HepG2 (cell line): ENCODE results near the gene TNFSF12. TPM values are rescaled to one million over a fixed set of nuclear protein-coding genes. Genes with fewer than 3 reads are reported as not detected.

Experiments
- FOXA3 ChIP-seq: IDR thresholded peaks from 2 replicates; pipeline ENCODE4 v1.6.1; 2016; ENCODE audit warnings: missing genetic modification reagents, missing compliant biosample characterization
- FOXP1 ChIP-seq, 2 experiments: fragments of 450-650 bp in 1 of 2; IDR thresholded peaks; 2 replicates each; pipeline ENCODE4 v1.6.1; 2017 to 2018; ENCODE audit warnings: antibody characterized with exemption in 1 of 2
- HHEX ChIP-seq: IDR thresholded peaks from 2 replicates; pipeline ENCODE4 v1.6.1; 2016; ENCODE audit warnings: control low read depth
- HMGA1 ChIP-seq: sonication (generic); formaldehyde crosslinking; conservative IDR thresholded peaks from 2 replicates; pipeline ENCODE4 v1.4.0; 2020; ENCODE audit warnings: missing genetic modification reagents
- HOXD1 ChIP-seq: sonication (generic); formaldehyde crosslinking; IDR thresholded peaks from 2 replicates; pipeline ENCODE4 v1.5.0; 2020; ENCODE audit warnings: missing genetic modification reagents
- IKZF4 ChIP-seq: sonication (generic); formaldehyde crosslinking; IDR thresholded peaks from 2 replicates; pipeline ENCODE4 v1.5.1; 2020; ENCODE audit warnings: borderline replicate concordance, mild to moderate bottlenecking, low read depth, missing genetic modification reagents; ENCODE audit errors: not compliant biosample characterization
- JUNB ChIP-seq: sonication (generic); formaldehyde crosslinking; IDR thresholded peaks from 2 replicates; pipeline ENCODE4 v1.8.0; 2022; ENCODE audit warnings: missing genetic modification reagents, mild to moderate bottlenecking, borderline replicate concordance
- MAFK ChIP-seq, 2 experiments: IDR thresholded peaks in 1 of 2; conservative IDR thresholded peaks in 1 of 2; 2 replicates each; pipeline ENCODE4 v1.6.1; 2011; ENCODE audit warnings: improper control_type of control experiment in 2 of 2, low read length in 2 of 2
- NR2C2 ChIP-seq: sonication (generic); formaldehyde crosslinking; IDR thresholded peaks from 2 replicates; pipeline ENCODE4 v1.4.0; 2020; ENCODE audit warnings: missing genetic modification reagents, mild to moderate bottlenecking, moderate library complexity, borderline replicate concordance
- SP4 ChIP-seq: sonication (generic); formaldehyde crosslinking; IDR thresholded peaks from 2 replicates; pipeline ENCODE4 v1.8.1; 2023; ENCODE audit warnings: mild to moderate bottlenecking, missing genetic modification reagents
- TAF15 ChIP-seq: fragments of 200-400 bp; formaldehyde crosslinking; IDR thresholded peaks from one replicate; pipeline ENCODE4 v1.6.1; 2018; ENCODE audit warnings: mild to moderate bottlenecking, low read depth, low read length; ENCODE audit not compliant: poor library complexity, severe bottlenecking
- TSC22D2 ChIP-seq: sonication (generic); formaldehyde crosslinking; IDR thresholded peaks from 2 replicates; pipeline ENCODE4 v1.5.1; 2020; ENCODE audit warnings: missing genetic modification reagents, mild to moderate bottlenecking, borderline replicate concordance
- ZFP82 ChIP-seq: sonication (generic); formaldehyde crosslinking; IDR thresholded peaks from 2 replicates; pipeline ENCODE4 v1.5.1; 2020; ENCODE audit warnings: mild to moderate bottlenecking, missing genetic modification reagents, borderline replicate concordance
- ZNF12 ChIP-seq: sonication (generic); formaldehyde crosslinking; IDR thresholded peaks from 2 replicates; pipeline ENCODE4 v1.5.0; 2020; ENCODE audit warnings: missing genetic modification reagents
- ZNF136 ChIP-seq: sonication (generic); formaldehyde crosslinking; IDR thresholded peaks from 2 replicates; pipeline ENCODE4 v1.8.1; 2022; ENCODE audit warnings: low read depth, mild to moderate bottlenecking, moderate library complexity, missing genetic modification reagents
- ZNF235 ChIP-seq: sonication (generic); formaldehyde crosslinking; IDR thresholded peaks from 2 replicates; pipeline ENCODE4 v1.8.1; 2023; ENCODE audit warnings: mild to moderate bottlenecking, missing genetic modification reagents, borderline replicate concordance
- ZNF430 ChIP-seq: sonication (generic); formaldehyde crosslinking; IDR thresholded peaks from 2 replicates; pipeline ENCODE4 v1.9.0; 2021; ENCODE audit warnings: mild to moderate bottlenecking, missing genetic modification reagents
- ZNF605 ChIP-seq: sonication (generic); formaldehyde crosslinking; IDR thresholded peaks from 2 replicates; pipeline ENCODE4 v1.8.0; 2022; ENCODE audit warnings: mild to moderate bottlenecking, missing genetic modification reagents
- ZNF737 ChIP-seq: sonication (generic); formaldehyde crosslinking; IDR thresholded peaks from 2 replicates; pipeline ENCODE4 v1.5.0; 2020; ENCODE audit warnings: missing genetic modification reagents, mild to moderate bottlenecking, borderline replicate concordance
- polyA plus RNA-seq, 8 experiments: library from polyadenylated mRNA; depleted of rRNA in 3 of 8; stranded (reverse) in 7 of 8; unstranded in 1 of 8; fragments of >200 nt; fragmentation: Illumina TruSeq in 4 of 8; extraction: Trizol in 4 of 8; gene quantifications; 2 replicates each; pipeline versions ENCODE4 v1.2.1 to v1.2.3, GENCODE V29; 2011 to 2016; ENCODE audit warnings: low read depth in 4 of 8, missing spikeins in 1 of 8, mixed read lengths in 1 of 8; ENCODE audit not compliant: insufficient read depth in 1 of 8
- total RNA-seq, 5 experiments: library from RNA; depleted of rRNA; stranded (reverse); fragments of >200 nt; fragmentation: Illumina TruSeq; extraction: Trizol; gene quantifications; 2 replicates each; pipeline ENCODE4 v1.2.3, GENCODE V29; 2016; ENCODE audit warnings: low read depth in 1 of 5
- TF ChIP-seq, protein P1 (sequence below): sonication (generic); formaldehyde crosslinking; IDR thresholded peaks from 2 replicates; pipeline ENCODE4 v1.4.0; 2020; ENCODE audit warnings: missing genetic modification reagents
- TF ChIP-seq, protein P2 (sequence below): sonication (generic); formaldehyde crosslinking; IDR thresholded peaks from 2 replicates; pipeline ENCODE4 v1.4.0; 2020; ENCODE audit warnings: missing genetic modification reagents
- TF ChIP-seq, protein P3 (sequence below): fragments of 450-650 bp; IDR thresholded peaks from 2 replicates; pipeline ENCODE4 v1.6.1; 2017
- TF ChIP-seq, protein P4 (sequence below): sonication (generic); formaldehyde crosslinking; IDR thresholded peaks from 2 replicates; pipeline ENCODE4 v1.4.0; 2020; ENCODE audit warnings: missing genetic modification reagents, mild to moderate bottlenecking, borderline replicate concordance

TNFSF12 gene
- total and polyA plus RNA-seq, 2 of the 13 experiments (the other 11 are each of a cell fraction or from before 2014, with no cell fraction given), result 0.93 to 7.2 TPM

DNA sequence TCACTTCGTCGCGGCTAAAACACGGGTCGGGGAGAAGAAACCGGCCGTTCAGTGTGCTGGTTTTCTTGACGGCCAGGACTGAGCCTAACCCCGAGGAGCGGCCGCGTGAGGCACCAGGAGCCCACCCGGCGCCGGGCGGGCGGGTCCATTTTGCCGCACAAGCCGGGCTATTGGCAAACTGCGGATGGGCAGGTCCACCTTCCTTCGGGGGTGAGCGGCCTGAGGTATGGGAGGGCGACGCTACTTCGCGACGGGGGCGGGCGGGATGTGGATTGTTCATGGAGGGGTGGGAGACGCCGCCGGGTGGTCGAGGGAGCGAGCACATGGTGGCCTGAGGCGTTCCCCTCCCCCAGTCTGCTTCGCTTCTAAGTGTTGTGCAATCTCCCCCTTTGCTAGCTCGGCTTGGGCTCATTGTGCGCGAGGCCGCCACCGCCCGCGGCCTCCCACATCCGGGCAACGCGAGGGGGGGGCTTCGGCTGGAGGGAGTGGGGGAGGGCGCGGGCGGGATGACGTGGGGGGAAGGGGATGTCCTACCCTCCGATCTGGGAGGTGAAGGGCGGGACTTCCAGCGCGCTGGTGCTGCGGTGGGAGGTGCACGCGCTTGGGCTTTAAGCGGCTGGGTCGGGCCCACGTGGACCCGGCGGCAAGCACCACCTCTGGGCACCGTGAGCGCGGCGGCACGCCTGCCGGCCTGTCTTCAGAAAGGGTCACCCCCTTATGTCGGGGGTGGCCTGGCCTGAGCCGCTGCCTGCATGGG is 24.6 kb downstream of the TNFSF12 start (continued):
- TF ChIP-seq, protein P1, sequence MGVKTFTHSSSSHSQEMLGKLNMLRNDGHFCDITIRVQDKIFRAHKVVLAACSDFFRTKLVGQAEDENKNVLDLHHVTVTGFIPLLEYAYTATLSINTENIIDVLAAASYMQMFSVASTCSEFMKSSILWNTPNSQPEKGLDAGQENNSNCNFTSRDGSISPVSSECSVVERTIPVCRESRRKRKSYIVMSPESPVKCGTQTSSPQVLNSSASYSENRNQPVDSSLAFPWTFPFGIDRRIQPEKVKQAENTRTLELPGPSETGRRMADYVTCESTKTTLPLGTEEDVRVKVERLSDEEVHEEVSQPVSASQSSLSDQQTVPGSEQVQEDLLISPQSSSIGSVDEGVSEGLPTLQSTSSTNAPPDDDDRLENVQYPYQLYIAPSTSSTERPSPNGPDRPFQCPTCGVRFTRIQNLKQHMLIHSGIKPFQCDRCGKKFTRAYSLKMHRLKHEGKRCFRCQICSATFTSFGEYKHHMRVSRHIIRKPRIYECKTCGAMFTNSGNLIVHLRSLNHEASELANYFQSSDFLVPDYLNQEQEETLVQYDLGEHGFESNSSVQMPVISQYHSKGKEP (CRISPR knock-in tag), result no peak; the same call in 1 of the 2 replicates
- 0 out of 2 replicates have a peak, but pooled peaks have one; percentile 62 for TF ChIP-seq TSC22D2 (CRISPR knock-in tag)
- TF ChIP-seq HMGA1, result no peak
- no peak for TF ChIP-seq TAF15
- TF ChIP-seq ZNF737 (CRISPR knock-in tag), result no peak
- TF ChIP-seq NR2C2, result no peak
- no peak for TF ChIP-seq MAFK (conservative IDR thresholded peaks at IDR 0.05 in 1 of 2, IDR thresholded peaks at IDR 0.05 in 1 of 2; ENCODE audit: low read length in 2 of 2)
- TF ChIP-seq ZNF136 (CRISPR knock-in tag), result no peak
- TF ChIP-seq FOXA3 (CRISPR knock-in tag), result peak; percentile 52
- TF ChIP-seq, protein P2, sequence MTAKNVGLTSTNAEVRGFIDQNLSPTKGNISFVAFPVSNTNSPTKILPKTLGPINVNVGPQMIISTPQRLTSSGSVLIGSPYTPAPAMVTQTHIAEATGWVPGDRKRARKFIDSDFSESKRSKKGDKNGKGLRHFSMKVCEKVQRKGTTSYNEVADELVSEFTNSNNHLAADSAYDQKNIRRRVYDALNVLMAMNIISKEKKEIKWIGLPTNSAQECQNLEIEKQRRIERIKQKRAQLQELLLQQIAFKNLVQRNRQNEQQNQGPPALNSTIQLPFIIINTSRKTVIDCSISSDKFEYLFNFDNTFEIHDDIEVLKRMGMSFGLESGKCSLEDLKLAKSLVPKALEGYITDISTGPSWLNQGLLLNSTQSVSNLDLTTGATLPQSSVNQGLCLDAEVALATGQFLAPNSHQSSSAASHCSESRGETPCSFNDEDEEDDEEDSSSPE (CRISPR knock-in tag), result peak; percentile 67
- TF ChIP-seq, protein P3, sequence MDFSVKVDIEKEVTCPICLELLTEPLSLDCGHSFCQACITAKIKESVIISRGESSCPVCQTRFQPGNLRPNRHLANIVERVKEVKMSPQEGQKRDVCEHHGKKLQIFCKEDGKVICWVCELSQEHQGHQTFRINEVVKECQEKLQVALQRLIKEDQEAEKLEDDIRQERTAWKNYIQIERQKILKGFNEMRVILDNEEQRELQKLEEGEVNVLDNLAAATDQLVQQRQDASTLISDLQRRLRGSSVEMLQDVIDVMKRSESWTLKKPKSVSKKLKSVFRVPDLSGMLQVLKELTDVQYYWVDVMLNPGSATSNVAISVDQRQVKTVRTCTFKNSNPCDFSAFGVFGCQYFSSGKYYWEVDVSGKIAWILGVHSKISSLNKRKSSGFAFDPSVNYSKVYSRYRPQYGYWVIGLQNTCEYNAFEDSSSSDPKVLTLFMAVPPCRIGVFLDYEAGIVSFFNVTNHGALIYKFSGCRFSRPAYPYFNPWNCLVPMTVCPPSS, result no peak
- TF ChIP-seq, protein P4, sequence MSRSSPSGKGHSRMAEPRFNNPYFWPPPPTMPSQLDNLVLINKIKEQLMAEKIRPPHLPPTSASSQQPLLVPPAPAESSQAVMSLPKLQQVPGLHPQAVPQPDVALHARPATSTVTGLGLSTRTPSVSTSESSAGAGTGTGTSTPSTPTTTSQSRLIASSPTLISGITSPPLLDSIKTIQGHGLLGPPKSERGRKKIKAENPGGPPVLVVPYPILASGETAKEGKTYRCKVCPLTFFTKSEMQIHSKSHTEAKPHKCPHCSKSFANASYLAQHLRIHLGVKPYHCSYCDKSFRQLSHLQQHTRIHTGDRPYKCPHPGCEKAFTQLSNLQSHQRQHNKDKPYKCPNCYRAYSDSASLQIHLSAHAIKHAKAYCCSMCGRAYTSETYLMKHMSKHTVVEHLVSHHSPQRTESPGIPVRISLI, result no peak
- TF ChIP-seq ZNF430, result no peak
- no peak; the same call in 1 of the 2 replicates for TF ChIP-seq ZFP82
- TF ChIP-seq ZNF235, result no peak
- no peak for TF ChIP-seq HOXD1
- TF ChIP-seq SP4 (CRISPR knock-in tag), result peak; percentile 69
- TF ChIP-seq JUNB (CRISPR knock-in tag), result no peak
- no peak for TF ChIP-seq HHEX (CRISPR knock-in tag)
- TF ChIP-seq FOXP1 (IDR thresholded peaks at IDR 0.05), result no peak
- TF ChIP-seq FOXP1 (CRISPR knock-in tag; IDR thresholded peaks at IDR 0.05), result peak; percentile 38; the same call in 1 of the 2 replicates
- no peak for TF ChIP-seq ZNF12 (CRISPR knock-in tag)
- no peak for TF ChIP-seq IKZF4 (CRISPR knock-in tag)
- TF ChIP-seq ZNF605 (CRISPR knock-in tag), result no peak
